ENCODE results near the gene CBX8. TPM values are rescaled to one million over a fixed set of nuclear protein-coding genes. Genes with fewer than 3 reads are reported as not detected.

The CBX8 gene
- total RNA-seq, 1 experiment from 2014 or later: 11.3 TPM

- H3K27ac ChIP-seq (ENCODE audit: low read length): no peak overlapping the region
- H3K79me2 ChIP-seq (ENCODE audit: low read length): peaks cover 15% of the 10 kb centered on the region
- ATAC-seq (no peak), DNase-seq (no peak)
- POLR2A ChIA-PET (ENCODE audit: unreplicated experiment): no interaction called here
- H3K27me3 ChIP-seq (ENCODE audit: low read length): peaks cover 9% of the 10 kb centered on the region; the same call in 1 of the 2 replicates
- no peak overlapping the region for H2AFZ ChIP-seq (ENCODE audit: low read length)
- no peaks in the 10 kb centered on the region for H3K9me2 ChIP-seq (replicated peaks; ENCODE audit: low read length)
- TF ChIP-seq EZH2phosphoT487 (IDR thresholded peaks at IDR 0.05; ENCODE audit: borderline replicate concordance, low read length) (no peak), EZH2 (IDR thresholded peaks at IDR 0.05; ENCODE audit: low read length, unreplicated experiment) (no peak), CTCF (conservative IDR thresholded peaks at IDR 0.05; ENCODE audit: low read depth, low read length) (no peak)
- peaks cover 13% of the 10 kb centered on the region for H3K4me1 ChIP-seq (ENCODE audit: insufficient read depth, low read length)
- no peak overlapping the region for H3K9ac ChIP-seq (ENCODE audit: low read length)
- H3K4me2 ChIP-seq (ENCODE audit: low read length): peak overlapping the region; percentile 87
- no peaks in the 10 kb centered on the region for H3K9me3 ChIP-seq (ENCODE audit: low read length)
- intact Hi-C loops (cut with micrococcal nuclease): loop anchor here (5.0 kb wide), 1 partner anchor 126 kb away; no protein-coding TSS in a partner anchor
- peaks cover 3% of the 10 kb centered on the region; the same call in 1 of the 2 replicates for H4K20me1 ChIP-seq (ENCODE audit: low read length)
- CTCF ChIA-PET: no interaction called here
- H3F3A ChIP-seq (ENCODE audit: low read length, unreplicated experiment): peaks cover 3% of the 10 kb centered on the region
- no peak overlapping the region for H3K4me3 ChIP-seq (ENCODE audit: low read length)
- H3K36me3 ChIP-seq (ENCODE audit: low read depth, low read length): 0 out of 2 replicates have a peak, but pooled peaks cover 6% of the 10 kb centered on the region
- no TSS peak for BruUV-seq (replicated peaks)
Observed at GRCh38 chr17:79790805-79791734, 5.8 kb downstream of the CBX8 start.

- H3K9me3 ChIP-seq (ENCODE audit: low read length): no peaks in the 10 kb centered on the region
- H3K36me3 ChIP-seq (ENCODE audit: low read depth, low read length): peaks cover 8% of the 10 kb centered on the region; the same call in 1 of the 2 replicates
- peaks cover 9% of the 10 kb centered on the region; the same call in 1 of the 2 replicates for H3K27me3 ChIP-seq (ENCODE audit: low read length)
- ChIA-PET CTCF (no interaction called here), POLR2A (ENCODE audit: unreplicated experiment) (no interaction called here)
- peak overlapping the region; percentile 67 for H3K4me3 ChIP-seq (ENCODE audit: low read length)
- intact Hi-C loops (cut with micrococcal nuclease): loop anchor here (5.0 kb wide), 1 partner anchor 127 kb away; no protein-coding TSS in a partner anchor
- H3K4me2 ChIP-seq (ENCODE audit: low read length): peak overlapping the region; percentile 87
- no TSS peak for BruUV-seq (replicated peaks)
- peaks cover 8% of the 10 kb centered on the region for H3K4me1 ChIP-seq (ENCODE audit: insufficient read depth, low read length)
- no peaks in the 10 kb centered on the region for H3K9me2 ChIP-seq (replicated peaks; ENCODE audit: low read length)
- peaks cover 3% of the 10 kb centered on the region; the same call in 1 of the 2 replicates for H4K20me1 ChIP-seq (ENCODE audit: low read length)
- H3K9ac ChIP-seq (ENCODE audit: low read length): peak overlapping the region; percentile 35; the same call in 1 of the 2 replicates
- peaks cover 3% of the 10 kb centered on the region for H3F3A ChIP-seq (ENCODE audit: low read length, unreplicated experiment)
- ATAC-seq: peak; percentile 70
- TF ChIP-seq EZH2phosphoT487 (IDR thresholded peaks at IDR 0.05; ENCODE audit: borderline replicate concordance, low read length) (no peak), CTCF (conservative IDR thresholded peaks at IDR 0.05; ENCODE audit: low read depth, low read length) (peak; percentile 92)
- peak; percentile 65 for DNase-seq
- H3K27ac ChIP-seq (ENCODE audit: low read length): no peak overlapping the region
- H3K79me2 ChIP-seq (ENCODE audit: low read length): peaks cover 8% of the 10 kb centered on the region; the same call in 1 of the 2 replicates
- peak overlapping the region; percentile 92 for H2AFZ ChIP-seq (ENCODE audit: low read length)
Observed at GRCh38 chr17:79789943-79790804, 6.7 kb downstream of the CBX8 start.
